Activated naive CD4-positive, alpha-beta T cell (primary cell): ENCODE results near the gene MFNG.

Source experiments
- DNase-seq, 4 experiments: peaks; one replicate each; lab custom pipeline; 2025; lab: John Stamatoyannopoulos, UW

MFNG gene

DNA sequence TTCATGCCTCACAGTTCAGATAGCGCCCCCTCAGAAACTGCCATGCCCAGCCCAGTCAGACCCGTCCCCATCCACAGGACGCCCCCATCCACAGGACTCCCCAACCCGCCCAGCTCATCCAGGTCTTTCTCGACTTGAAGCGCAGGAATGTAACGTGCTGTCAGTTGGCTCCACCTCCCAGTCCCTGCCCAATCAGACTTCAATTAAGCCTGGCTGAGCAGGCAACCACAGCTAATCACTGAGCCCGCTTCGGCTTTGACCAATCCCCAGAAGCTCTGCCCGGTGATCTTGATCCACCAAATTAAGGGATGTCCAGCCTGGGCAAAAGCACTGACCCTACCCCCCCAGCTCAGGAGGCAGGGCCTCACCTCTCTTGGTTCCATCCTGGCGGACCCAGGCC, 10.5 kb upstream of the MFNG start:
- no peak for DNase-seq

GRCh38 chr22:37493979-37494378, 7.8 kb upstream of the MFNG start:
- DNase-seq = no peak

DNA sequence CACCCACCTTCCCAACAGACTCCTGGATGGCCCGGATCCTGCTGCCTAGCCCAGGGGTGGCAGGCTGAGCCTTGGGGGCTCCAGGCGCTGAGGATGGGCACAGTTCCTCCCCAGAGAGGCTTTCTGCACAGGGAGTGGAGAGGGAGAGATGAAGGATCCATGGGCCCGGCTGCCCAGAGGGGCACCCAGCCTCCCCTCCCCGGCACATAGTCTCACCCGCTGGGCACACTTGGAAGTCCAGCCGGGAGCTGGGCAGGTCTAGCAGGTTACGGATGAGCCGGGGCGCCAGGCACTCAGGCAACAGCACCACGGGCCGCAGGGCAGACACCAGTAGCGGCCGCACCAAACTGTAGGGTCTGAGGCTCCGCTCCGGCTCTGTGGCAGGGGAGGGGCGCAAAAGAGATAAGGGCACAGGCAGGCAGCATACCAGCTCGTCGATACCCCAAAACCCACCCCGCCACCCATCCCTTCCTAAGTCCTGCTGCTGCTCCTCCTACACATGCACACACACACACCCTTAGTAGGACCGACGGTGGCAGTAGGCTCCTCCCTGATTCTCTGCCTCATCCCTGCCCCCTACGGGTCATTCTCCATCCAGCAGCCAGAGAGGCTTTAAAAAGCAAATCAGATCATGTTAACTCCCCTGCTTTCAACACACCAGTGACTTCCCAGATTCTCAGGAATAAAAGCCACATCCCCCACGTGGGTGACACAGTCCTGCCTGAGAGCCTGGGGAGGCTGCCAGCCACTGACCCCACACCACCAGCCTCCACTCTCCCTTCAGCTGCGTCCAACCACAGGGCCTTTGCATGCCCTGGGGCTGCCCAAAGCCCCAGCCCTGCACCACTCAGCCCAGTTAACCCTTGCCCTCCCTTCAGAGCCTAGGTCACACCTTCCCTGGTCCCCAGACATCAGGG, 6.5 kb upstream of the MFNG start:
- DNase-seq = peak in 2 of 4 experiments; percentile 10 to 34

DNA sequence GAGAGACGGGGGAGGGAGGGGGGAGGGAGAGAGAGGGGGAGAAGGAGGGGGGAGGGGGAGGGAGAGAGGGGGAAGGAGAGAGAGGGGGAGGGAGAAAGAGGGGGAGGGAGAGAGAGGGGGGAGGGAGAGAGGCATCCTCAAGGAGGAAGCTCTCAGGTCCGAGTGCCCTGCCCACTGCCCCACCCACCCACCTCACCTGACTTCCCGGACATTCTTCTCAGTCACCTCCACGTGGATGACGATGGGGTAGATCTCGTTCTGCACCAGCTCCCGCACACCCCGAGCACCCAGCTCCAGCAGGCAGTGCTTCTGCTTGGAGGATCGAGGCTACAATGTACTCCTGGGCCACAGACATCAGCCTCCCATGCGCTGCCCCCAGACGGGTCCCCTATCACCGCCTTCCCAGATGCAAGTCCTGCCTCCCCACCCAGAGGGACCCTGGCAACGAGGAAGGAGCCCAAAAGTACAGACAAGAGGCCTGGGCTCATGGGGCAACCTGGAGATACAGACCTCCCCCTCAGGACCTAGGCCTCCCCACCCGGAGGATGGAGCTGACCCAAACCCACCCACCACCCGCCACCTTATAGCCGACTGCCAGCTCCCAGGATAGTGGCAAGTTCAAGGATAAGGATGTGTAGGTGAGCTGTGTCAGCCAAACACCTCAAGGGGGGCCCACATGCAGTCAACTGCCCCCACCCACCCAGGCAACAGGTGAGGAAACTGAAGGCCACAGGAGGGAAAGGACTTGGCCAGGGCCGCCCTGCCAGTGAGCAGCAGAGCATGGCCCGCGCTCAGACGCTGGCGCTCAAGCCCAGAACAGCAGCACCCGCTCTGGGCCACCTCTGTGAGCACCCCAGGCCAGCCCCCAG, 5.6 kb upstream of the MFNG start:
- DNase-seq = no peak

- DNase-seq = no peak
Observed at GRCh38 chr22:37491106-37491505, 4.9 kb upstream of the MFNG start.

- no peak for DNase-seq
Observed at GRCh38 chr22:37489983-37490382, 3.8 kb upstream of the MFNG start.

- DNase-seq = no peak
Observed at GRCh38 chr22:37488337-37489135, 2.4 kb upstream of the MFNG start.

GRCh38 chr22:37487571-37487970, 1.4 kb upstream of the MFNG start:
- no peak for DNase-seq

DNA sequence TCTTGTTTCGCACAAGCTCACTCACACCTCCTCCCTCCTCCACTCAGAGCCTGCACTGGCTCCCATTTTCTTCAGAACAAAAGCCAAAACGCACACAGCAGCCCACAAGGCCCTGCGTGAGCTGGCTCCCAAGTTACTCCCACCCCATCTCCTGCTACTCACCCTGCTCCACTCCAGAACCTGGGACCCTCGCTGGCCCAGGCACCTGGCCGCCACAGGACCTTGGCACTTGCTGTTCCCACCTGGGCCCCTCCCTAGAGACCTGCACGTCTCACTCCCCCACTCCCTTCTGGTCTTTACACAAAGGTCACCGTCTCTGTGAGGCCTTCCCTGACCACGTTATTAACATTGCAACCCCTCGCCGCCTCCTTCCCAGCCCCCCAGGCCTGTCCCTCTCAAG, 945 bp upstream of the MFNG start:
- no peak for DNase-seq

DNA sequence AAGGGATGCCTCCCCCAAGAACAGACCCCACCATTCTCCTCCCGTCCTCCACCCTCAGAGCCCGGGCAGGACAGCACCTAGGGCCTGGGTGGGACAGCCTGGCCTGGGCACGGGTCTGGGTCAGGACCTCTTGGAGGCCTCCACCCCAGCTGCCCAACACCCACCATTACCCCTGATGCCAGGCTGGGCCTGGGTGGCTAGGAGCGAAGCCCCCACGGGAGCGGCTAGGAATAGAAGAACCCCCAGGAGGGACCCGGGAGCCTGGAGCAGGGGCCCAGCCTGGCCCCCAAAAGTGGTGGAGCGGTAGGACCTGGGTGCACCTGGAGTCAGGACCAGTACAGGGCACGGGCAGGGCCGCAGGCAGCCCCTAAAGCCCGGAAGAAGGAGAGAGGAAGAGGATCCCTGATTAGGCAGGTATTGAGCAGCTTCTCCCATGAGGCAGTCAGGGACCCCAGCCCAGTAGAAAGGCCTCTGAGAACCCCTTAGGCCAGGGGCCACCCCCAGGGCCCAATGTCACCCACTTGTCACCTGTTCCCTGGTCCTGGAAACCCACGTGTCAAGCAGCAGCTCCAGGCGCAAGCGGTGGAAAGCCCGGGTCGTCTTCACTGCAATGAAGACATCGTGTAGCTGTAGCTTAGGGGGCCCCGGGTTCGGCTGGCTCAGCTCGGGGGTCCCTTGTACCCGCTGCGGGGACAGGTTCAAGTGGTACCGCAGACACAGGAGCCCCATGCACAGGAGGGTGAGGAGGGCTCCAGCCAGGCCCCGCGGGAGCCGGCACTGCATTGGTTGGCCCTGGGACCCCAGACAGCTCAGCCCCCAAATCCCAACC, 575 bp downstream of the MFNG start:
- DNase-seq = no peak

DNA sequence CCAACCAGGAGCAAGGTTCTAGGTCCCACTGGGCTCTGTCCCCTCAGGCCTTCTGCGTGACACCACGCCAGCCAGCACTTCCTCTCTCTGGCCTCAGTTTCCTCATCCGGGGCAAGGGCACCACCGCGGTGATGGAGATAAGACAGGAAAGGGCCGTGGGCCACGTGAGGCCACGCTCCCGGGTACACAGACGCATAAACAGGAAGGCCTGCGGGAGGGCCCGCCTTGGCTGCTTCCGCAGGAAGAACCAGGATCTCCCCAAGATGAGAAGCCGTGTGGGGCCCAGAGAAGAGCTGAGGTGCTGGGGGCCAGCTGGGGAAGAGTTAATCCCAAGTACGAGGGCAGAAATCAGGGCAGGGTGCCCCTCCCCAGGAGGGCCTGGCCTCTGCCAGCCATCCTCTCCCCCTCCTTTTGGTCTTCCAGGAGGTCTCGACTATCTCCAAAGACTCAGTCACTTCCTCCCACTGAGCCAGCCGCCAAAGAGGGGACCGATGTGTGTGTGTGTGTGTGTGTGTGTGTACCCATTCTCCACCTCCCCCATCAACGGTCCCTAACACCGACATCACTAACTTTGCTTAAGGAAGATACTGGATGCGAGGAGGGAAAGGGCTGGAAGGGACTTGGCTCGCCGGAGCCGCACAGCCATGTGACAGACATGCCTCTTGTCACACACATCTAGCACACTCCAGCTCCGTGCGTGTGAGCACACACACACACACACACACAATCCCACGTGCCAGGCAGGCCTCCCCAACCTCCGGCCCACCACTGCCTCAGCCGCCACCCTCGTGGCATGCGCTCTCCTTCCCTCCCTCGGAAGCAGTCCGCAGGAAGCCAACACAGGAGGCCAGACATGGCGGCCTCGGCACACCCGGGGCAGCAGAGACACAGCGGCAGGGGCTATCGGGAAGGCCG, 1.4 kb downstream of the MFNG start:
- peak; percentile 39 to 72 (median 57) for DNase-seq

DNA sequence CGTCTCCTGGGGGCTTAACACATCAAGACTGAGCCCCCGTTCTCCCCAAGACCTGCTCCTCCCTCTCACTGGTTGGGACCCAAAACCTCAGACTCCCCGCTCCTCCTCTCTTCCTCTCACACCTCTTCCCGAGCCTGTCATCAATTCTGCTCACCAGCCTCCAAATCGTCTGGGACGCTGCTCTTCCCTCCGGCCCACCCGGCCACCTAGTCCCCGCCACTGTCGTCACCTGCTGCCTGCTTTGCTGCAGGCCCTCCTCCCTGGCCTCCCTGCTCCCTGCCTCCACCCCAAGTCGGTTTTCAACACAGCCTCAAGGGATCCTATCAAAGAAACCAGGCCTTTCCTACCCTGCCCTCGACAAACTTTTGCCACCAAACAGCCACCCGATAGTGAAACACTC, 3.1 kb downstream of the MFNG start:
- DNase-seq = no peak

DNA sequence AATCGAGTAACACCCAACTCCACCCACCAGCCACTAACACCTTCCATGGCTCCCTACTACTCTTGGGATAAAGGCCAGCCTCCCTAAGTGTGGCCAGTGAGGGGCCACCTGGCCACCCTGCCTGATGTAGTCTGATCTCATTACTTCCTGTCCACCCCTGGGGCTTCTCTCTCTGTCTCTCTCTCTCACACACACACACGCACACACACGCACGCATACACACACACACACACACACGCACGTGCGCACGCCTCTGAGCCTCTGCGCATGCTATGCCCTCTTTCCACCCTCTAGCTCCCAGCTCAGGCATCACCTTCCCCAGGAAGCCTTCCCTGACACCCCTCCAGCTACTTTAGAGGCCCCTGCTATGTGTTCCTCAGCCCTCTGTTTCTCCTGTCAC, 3.9 kb downstream of the MFNG start:
- no peak for DNase-seq

GRCh38 chr22:37481347-37481907, 4.8 kb downstream of the MFNG start:
- no peak for DNase-seq

DNA sequence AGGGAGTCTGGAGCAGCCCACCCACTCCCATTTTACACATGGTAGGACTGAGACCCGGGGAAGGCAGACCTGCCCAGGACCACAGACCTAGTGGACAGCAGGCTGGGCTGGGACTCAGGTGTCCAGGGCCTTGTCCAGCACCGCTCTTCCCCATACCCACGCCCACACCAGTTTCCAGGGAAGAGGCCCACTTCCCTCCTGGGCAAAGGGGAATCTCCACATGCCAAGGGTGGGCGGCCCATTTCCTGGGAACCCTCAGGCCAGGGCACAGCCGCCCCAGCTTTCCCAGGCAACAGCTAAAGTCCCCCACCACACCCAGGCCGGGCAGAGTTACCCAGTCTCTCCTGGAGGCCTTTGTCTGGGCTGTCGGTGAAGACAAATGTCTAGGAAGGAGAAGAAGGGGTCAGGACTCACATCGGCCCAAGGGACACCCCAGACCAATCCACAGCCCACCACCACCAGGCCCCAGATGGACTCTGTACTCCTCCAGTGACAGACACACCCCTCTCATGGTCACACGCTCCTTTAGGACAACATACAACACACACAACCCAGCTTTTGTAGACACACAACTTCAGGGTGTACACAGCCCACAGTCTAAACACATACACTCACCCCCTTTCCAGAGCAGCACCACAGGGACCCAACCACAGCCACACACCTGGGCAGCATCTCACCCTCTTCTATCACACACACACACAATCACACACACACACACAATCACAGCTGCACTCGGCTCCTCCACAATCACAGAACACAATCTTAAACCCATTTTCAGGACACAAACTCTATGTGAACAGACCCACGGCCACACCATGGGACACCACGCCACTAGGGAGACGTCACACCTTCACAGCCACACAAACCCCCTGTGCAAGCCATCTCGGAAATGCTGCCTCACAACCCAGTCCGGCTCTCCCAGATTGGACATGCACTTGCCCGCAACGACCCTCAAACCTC, 5.5 kb downstream of the MFNG start:
- DNase-seq = no peak

GRCh38 chr22:37479196-37479595, 7.0 kb downstream of the MFNG start:
- no peak for DNase-seq

DNA sequence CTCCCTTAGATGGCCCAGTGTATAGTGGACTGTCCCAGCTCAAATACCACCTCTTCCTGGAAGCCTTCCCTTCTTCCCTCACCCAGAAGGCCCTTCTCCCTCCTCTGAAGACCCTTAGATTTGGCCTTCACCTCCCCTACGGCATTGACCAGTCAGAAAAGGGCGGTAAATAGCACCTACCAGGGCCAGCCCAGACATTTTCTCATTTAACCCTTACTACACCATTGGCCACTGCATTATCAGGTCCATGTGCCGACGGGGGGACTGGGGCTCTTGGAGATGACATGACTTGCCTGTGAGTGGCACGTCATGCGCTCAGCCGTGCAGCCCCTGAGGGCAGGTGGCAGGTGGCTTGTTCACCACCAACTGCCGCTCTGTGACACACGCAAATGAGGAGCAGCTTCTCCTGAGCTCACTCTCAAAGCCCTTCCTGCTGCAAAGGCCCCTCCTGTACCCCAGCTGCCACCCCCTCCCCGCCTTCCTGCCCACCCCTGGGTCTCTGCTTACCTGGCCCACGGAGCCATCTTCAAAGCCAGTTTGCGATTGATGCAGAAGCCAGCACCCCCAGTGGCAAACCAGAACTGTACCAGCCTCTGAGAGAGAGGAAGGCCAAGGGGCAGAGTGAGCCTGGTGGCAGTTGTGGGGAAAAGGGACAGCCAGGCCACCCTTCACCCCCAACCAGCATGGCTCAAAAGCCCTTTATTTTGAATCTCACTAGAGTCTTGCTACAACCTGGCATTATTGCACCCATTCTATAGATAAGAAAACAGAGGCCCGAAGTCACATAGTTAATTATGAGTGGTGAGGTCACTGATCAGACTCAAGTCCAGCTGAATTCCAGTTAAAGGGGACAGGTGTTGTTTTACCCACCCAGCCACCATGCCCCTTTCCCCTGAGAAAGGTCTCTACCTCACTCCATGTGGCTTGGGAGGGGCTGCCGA, 9.5 kb downstream of the MFNG start:
- no peak for DNase-seq
